HG03196 (cell line): ENCODE results near the gene TRIL.

Experiments
- ATAC-seq: cut with Tn5 transposase; IDR thresholded peaks from one replicate; pipeline ENCODE4 v1.9.1; 2021; ENCODE audit not compliant: unreplicated experiment

Gene TRIL, protein sequence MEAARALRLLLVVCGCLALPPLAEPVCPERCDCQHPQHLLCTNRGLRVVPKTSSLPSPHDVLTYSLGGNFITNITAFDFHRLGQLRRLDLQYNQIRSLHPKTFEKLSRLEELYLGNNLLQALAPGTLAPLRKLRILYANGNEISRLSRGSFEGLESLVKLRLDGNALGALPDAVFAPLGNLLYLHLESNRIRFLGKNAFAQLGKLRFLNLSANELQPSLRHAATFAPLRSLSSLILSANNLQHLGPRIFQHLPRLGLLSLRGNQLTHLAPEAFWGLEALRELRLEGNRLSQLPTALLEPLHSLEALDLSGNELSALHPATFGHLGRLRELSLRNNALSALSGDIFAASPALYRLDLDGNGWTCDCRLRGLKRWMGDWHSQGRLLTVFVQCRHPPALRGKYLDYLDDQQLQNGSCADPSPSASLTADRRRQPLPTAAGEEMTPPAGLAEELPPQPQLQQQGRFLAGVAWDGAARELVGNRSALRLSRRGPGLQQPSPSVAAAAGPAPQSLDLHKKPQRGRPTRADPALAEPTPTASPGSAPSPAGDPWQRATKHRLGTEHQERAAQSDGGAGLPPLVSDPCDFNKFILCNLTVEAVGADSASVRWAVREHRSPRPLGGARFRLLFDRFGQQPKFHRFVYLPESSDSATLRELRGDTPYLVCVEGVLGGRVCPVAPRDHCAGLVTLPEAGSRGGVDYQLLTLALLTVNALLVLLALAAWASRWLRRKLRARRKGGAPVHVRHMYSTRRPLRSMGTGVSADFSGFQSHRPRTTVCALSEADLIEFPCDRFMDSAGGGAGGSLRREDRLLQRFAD

DNA sequence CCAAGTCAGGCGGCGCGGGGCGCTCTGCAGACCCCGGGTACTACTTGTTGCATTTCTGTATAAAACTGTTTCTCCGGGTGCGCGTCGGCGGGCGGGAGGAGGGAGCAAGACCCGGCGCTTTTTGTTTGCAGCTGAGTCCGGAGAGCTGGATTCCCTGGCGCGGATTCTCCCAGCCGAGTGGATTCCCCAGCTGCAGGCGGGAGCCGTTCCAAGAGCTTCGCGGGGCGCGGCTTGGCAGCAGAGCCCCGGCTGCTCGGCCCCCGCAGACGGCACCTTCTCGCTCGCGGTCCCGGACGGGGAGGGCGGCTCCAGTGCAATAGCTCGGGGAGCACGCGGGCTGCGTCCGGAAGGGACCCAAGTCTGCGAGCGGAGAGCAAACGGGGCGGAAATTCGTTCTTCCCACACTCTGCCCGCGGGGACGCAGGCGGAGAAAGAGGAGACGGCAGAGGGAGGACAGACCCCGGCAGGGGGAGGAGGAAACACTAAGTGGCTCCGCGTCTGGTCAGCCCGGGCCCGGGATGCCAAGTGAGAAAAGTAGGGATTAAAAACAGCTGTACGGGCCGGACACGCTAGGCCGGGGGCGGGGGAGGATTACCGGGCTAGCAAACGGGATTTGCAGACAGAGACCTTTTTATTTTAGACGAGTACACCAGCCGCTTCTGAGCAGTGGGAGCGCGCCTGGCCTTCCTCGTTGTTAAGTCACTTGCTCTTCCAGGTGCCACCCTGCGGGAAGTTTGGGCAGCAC, at the start of gene TRIL:
Gene TRIL (minus strand): TSS at position 96 of the 745 bp plus-strand sequence. CDS start 284 bp downstream, outside the sequence.
- ATAC-seq: no peak

DNA sequence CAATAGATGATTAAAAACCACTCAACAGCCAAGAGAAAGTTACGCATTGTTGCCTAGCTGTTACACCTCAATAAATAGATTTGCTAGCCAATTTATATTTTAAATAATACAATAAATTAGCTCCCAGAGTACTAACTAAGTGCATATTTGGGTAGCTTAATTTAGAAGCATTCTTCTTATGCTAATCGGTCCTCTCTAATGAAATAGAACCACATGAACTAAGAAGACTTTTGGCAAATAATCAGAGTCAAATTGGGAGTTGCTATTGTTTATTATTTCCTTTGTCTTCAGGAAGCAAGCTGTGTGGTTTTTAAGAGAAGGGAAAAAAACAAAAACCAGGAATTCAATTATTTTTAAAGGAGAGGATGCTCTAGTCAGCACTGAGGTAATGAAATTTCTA, 49.0 kb upstream of the TRIL start:
- no peak for ATAC-seq

GRCh38 chr7:29005829-29006228, 47.7 kb upstream of the TRIL start:
- ATAC-seq: no peak

DNA sequence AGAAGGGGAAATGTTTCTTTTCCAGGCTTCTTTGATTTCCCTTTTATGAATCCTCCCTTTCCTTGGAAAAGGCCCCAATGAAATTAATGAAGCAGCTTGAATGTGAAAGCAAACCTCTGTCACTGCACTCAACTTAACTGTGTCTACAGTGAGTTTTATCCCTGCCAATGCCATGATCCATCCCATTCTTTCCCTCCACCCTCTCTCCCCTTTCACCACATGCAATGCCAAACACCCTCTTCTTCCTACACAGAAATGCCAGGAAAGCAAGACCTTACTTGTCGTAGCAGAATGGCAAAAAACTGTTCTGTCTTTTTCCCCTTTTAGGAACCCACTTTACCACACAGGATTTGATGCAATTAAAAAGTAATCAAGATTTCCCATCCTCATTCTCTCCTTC, 47.3 kb upstream of the TRIL start:
- no peak for ATAC-seq

- ATAC-seq: no peak
Measured at GRCh38 chr7:29003703-29004102, 45.6 kb upstream of the TRIL start.

- no peak for ATAC-seq
Measured at GRCh38 chr7:29000717-29001076, 42.6 kb upstream of the TRIL start.

GRCh38 chr7:28999895-29000716, 42.0 kb upstream of the TRIL start:
- ATAC-seq: no peak

DNA sequence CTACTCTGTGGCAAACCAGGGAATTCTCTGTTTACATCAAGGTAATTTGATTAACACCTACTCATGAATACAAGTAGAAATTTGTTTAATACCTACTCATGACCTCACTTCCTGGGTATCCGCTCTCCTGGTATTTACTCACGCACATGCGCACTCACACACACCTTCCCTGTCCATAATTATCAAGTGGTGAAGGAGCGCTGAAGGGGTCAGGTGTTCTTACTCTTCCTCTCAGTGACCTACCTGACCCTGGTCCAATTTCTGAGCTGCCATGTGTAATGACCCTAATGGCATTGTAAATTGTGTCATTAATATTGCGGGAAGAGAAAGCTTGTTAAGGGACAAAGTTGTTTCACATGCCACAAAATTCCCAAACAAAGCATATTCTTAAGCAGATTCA, 41.3 kb upstream of the TRIL start:
- no peak for ATAC-seq

DNA sequence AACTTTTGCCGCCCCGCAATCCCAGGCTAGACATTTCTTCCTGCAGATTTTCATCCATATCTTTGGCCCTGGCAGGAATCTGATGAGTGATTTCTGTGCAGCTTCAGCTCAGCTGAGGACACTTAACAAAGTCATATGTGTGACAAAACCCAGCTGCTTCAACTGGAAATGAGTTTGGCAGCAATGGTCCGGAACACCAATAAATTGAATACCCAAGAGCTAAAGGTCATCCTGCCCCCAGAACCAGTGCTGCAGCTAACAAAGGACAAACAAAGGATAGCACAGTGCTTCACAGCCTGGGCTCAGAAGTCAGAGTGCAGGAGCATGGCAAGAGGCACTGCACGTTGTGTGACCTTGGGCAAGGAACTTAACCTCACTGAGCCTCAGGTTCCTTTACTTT, 40.0 kb upstream of the TRIL start:
- no peak for ATAC-seq

- ATAC-seq: no peak
Measured at GRCh38 chr7:28996836-28997235, 38.7 kb upstream of the TRIL start.

GRCh38 chr7:28993371-28993770, 35.2 kb upstream of the TRIL start:
- no peak for ATAC-seq

DNA sequence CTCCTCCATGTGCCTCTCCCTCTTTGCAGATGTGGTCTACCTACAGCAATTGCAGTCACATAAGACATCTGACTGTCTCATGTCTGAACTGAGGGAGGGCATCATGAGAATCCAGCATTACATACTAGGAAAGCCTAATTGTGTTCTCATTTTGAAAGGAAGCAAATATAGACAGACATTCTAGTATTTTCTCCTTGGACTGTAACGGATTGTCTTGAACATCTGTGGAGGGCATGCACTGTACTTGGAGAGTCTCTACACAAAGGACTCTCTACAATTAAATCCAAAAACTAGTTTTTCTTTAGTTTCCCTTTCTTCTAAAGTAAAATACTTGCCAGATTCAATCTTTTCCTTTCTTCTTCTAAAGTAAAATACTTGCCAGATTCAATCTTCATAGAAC, 34.7 kb upstream of the TRIL start:
- ATAC-seq: no peak

DNA sequence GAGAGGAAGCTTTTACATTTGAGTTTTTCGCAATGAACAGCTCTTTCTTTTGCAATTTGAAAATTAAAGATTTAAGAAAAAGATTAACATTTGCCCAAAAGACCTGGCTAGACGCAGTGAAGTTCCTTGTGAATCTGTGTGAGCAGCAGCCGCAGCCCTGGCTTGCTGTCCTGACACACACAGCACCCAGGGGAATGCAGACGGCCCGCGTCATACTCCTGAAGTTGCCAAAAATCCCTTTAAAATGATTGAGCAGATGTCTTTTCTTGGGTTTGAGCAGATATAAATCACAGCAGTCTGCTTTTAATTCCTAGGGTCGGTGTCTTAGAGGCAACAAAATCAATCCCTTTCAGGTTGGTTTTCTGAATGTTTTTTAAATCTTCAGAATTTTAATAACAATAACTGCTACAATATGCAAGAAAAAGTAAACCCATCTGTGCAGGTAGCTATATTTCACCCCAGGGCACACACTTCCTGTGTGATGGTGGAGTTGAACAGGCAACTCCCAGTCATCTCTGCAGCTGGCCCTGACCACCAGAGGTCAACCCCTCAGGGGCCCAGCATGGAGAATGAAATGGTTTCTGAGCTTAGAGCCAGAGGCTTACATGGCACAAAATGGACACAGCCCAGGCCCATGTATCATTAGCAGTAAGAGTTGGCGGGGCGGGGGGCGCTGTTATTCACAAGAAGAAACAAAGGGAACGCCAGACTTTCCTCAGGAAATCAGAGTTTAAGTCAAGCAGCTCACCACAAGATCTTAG, 32.2 kb upstream of the TRIL start:
- no peak for ATAC-seq

DNA sequence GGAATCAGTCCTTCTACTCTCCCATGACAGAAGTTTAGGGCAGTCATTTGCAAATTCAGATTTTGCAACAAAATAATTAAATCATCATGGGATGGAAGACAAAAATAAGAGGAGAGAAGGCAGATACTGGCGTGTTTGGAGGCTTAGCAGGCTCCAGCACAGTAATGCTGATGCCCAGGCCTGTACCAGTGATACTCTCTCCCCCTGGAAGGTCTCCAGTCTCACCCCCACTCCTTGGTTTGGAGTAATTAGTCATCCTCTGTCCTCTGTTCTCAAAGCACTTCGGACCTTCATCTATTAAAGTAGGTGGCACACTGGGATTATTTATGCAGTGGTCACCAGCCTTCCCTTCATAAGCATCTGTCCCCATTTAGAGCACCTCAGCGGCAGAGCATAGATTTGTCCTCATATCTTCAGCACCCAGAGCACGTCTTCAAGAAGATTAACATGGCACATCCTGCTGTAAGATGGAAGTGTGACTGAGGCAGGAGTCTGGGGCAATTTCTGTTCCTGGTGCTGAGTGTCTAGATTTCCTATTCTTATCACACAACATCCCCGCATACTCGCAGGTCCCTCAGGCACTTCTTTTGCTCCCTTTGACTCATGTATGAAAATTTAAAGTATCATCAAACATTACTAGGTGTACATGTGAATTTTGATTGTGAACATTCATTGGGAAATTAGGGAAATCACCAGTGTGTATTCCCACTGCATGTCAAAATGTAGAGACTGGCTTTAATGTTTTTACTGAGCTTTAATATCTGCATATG, 31.3 kb upstream of the TRIL start:
- ATAC-seq: no peak

DNA sequence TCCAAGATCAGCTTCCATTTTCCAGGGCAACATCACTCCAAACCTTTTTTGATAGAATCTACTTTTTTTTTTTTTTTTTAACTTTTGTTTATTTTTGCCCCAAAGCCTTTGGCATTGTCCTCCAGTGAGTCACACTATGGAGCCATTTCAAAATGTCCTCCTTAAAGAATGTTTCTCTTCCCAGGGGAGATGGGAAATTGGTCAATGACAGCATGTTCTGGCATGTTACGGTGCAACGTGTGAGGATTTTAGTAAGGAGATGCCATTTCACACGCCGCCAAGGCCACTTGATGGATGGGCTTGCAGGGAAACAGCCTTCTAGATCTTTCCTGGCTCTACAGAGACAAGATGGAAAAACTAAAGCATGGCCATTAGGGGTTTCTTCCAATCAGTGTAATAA, 30.7 kb upstream of the TRIL start:
- ATAC-seq: no peak

GRCh38 chr7:28988091-28988490, 30.0 kb upstream of the TRIL start:
- no peak for ATAC-seq

- ATAC-seq: no peak
Measured at GRCh38 chr7:28986765-28987110, 28.6 kb upstream of the TRIL start.

DNA sequence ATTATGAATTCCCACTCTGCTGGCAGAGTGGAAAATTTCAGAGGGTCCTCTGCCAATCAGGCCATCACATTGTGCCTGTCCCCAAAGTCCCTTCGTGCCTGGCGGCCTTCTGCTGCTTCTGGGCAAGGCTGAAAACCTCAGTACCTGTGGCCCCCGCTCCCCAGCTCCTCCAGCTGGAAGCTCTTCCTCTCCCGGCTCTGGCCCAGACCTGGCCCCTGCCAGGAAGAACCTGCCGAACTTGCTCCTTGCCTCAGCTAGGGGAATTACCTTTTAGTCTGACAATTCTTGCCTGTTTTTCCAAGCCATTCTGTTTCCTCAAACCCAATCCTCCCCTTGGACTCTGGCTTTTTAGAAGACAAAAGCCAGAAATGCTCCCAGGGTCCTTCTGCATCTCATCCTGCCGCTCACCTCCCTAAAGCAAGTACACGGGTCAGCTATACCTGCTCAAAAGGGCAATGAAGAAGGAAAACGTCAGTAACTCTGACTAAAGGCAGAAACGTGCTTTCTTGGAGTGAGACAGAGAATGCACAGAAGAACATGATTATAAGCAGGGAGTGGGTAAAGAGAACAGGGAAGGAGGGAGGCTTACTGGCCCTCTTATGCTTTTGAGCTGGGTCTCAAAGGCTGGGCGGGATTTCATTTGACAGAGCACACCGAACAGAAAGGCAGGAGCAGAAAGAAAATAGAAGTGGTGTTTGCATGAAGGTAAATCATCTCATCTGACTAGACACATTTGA, 28.1 kb upstream of the TRIL start:
- no peak for ATAC-seq

GRCh38 chr7:28984631-28985030, 26.5 kb upstream of the TRIL start:
- no peak for ATAC-seq
